Choroid plexus epithelial cell (primary cell): ENCODE results near the gene KRT35.

Experiments
- DNase-seq: peaks from one replicate; pipeline ENCODE4 v3.0.0-alpha.2; 2010; ENCODE audit warnings: low read depth
- H3K4me3 ChIP-seq: 2 replicates; pipeline ENCODE4 v1.5.1; 2011; ENCODE audit warnings: low read depth, mild to moderate bottlenecking, control low read depth, low read length, moderate library complexity
- CTCF ChIP-seq: conservative IDR thresholded peaks from 2 replicates; pipeline ENCODE4 v1.5.1; 2011; ENCODE audit warnings: low read depth, mild to moderate bottlenecking, control low read depth, inconsistent platforms, low read length, moderate library complexity

Gene KRT35

GRCh38 chr17:41511716-41512115 is 30.8 kb upstream of the KRT35 start:
- no peak for TF ChIP-seq CTCF
- H3K4me3 ChIP-seq, result no peak overlapping the region
- no peak for DNase-seq

- no peak for DNase-seq
- no peak for TF ChIP-seq CTCF
Observed at GRCh38 chr17:41511116-41511515, 30.2 kb upstream of the KRT35 start.

GRCh38 chr17:41510251-41511065 is 29.5 kb upstream of the KRT35 start:
- DNase-seq, result no peak
- no peak for TF ChIP-seq CTCF
- no peak overlapping the region for H3K4me3 ChIP-seq

More at GRCh38 chr17:41511116-41511515, 30.2 kb upstream of the KRT35 start:
- H3K4me3 ChIP-seq, result no peak overlapping the region

- no peak overlapping the region for H3K4me3 ChIP-seq
- TF ChIP-seq CTCF, result no peak
- no peak for DNase-seq
Observed at GRCh38 chr17:41507315-41507880, 26.4 kb upstream of the KRT35 start.

- DNase-seq, result no peak
- H3K4me3 ChIP-seq, result no peak overlapping the region
- TF ChIP-seq CTCF, result no peak
Observed at GRCh38 chr17:41505809-41506767, 25.1 kb upstream of the KRT35 start.

GRCh38 chr17:41505007-41505808 is 24.3 kb upstream of the KRT35 start, which contains the start of gene KRT13:
Gene KRT13 (minus strand): TSS chr17:41505612. CDS start chr17:41505550, 62 bp downstream.
- no peak within 1 kb of the TSS for H3K4me3 ChIP-seq
- no peak for DNase-seq
- TF ChIP-seq CTCF, result no peak
